Measurements from ENCODE around the gene CHFR.

GRCh38 chr12:132936163-132936562 lies 48.8 kb upstream of the CHFR start:
- no peak for TF ChIP-seq CTCF (IDR thresholded peaks at IDR 0.05 in 2 of 3, conservative IDR thresholded peaks at IDR 0.05 in 1 of 3; ENCODE audit: insufficient read depth in 2 of 3, low read depth in 1 of 3, low read length in 3 of 3)
- no peak for TF ChIP-seq MAX (CRISPR knock-in tag; IDR thresholded peaks at IDR 0.05)
- no peak for TF ChIP-seq HINFP (tag; conservative IDR thresholded peaks at IDR 0.05; ENCODE audit: low read depth)
- no peak for TF ChIP-seq NR2F6 (CRISPR knock-in tag; IDR thresholded peaks at IDR 0.05)
- no peak for TF ChIP-seq FOXJ3 (CRISPR knock-in tag; IDR thresholded peaks at IDR 0.05)
- TF ChIP-seq CREB1 (IDR thresholded peaks at IDR 0.05) = no peak
- TF ChIP-seq CREB1 (CRISPR knock-in tag; IDR thresholded peaks at IDR 0.05) = no peak
- no peak for TF ChIP-seq RAD21 (CRISPR knock-in tag; conservative IDR thresholded peaks at IDR 0.05 in 1 of 2, IDR thresholded peaks at IDR 0.05 in 1 of 2)
- no peak for TF ChIP-seq PATZ1 (CRISPR knock-in tag; IDR thresholded peaks at IDR 0.05; ENCODE audit: borderline replicate concordance)
- TF ChIP-seq EZH2 (IDR thresholded peaks at IDR 0.05; ENCODE audit: borderline replicate concordance, low read depth, low read length) = no peak
- TF ChIP-seq CEBPZ (IDR thresholded peaks at IDR 0.05; ENCODE audit: borderline replicate concordance, low read depth, low read length) = no peak

All from K562 (cell line).